GM12891 (cell line): ENCODE data around the gene MYDGF.

Source experiments
- PAX5 ChIP-seq: IDR thresholded peaks from 2 replicates; pipeline ENCODE4 v1.6.1; 2011; ENCODE audit warnings: low read length, moderate library complexity, mild to moderate bottlenecking; ENCODE audit not compliant: insufficient read depth, severe bottlenecking
- POLR2A ChIP-seq: IDR thresholded peaks from 2 replicates; pipeline ENCODE4 v1.6.1; 2011; ENCODE audit warnings: low read depth, low read length, control low read depth
- POLR2AphosphoS5 ChIP-seq: IDR thresholded peaks from 2 replicates; pipeline ENCODE4 v1.6.1; 2011; ENCODE audit warnings: low read depth, low read length, control low read depth
- SPI1 ChIP-seq: IDR thresholded peaks from 2 replicates; pipeline ENCODE4 v1.6.1; 2011; ENCODE audit warnings: low read depth, low read length, control low read depth
- TAF1 ChIP-seq: IDR thresholded peaks from 2 replicates; pipeline ENCODE4 v1.6.1; 2011; ENCODE audit warnings: low read depth, low read length, control low read depth

DNA sequence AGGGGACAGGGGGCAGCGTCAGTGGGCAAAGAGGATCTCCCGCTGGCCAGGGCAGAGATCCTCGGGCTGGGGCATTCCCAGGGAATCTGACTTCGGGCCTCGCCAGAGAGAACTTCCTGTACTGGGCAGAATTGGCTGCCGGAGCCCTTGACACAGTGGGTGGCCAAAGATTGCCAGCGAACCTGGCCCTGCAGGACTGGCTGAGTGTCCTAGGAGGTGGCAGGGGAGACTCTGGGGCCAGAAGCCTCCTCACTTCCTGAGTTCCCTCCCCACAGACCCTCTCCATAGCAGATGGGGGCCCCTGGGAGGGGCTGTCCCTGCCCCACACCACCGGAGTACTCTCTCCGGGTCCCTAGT lies 34.2 kb upstream of the MYDGF start:
- TF ChIP-seq SPI1, result no peak
- TF ChIP-seq POLR2A, result no peak
- TF ChIP-seq TAF1, result no peak
- TF ChIP-seq POLR2AphosphoS5, result no peak
- TF ChIP-seq PAX5, result no peak
